Posterior cingulate gyrus (tissue), 11 donors: ENCODE measurements around the gene DHRS2.
A peak's percentile ranks its signal among the peaks of the same experiment; 100 is the strongest.

ENCODE experiments used
- DNase-seq, 10 donors: peaks; one replicate each; pipeline versions ENCODE4 v3.0.0 to v3.0.0-alpha.2; 2020 to 2021; ENCODE audit warnings: mixed read lengths in 3 of 10
- intact Hi-C: fragments of 100-400 bp; cut with DNase I; formaldehyde crosslinking; loops from one replicate; pipeline ENCODE4 v1.15.1; 2023

DHRS2 gene

DNA sequence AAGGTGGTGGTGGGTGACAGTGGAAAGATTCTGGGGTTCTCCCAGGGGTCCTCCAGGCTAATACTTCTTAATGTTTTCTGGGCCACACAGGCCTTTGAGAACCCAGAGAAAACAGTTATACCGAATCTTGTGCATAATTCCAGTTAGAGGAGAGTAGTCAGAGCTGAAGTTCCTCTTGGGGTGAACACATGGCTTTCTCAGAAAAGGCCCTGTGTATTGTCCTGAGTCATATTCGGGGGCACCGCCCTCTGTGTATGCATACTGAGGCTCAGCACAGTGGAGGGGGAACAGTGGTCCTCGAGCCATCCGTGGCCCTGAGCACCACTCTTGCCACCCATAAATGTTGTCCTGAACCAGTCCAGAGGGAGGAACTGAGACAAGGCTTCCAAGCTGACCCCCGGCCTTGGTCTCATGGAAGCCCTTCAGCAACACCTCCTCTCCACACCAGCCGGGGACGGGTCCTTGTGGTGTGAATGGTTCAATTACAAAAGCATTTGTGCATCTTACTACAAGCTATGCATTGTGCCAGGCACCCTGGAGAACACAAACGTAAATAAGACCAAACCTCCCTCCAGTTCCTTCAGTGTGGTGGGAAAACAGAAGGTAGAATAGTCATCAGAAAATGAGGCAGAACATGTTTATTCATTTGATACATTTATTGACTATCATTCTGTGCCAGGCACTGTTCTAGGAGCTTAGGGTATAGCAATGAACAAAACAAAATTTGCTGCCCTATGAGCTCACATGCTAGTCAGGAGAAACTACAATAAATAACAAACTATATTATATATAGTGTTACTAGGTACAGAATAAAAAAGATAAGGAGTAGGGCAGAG lies 9.9 kb downstream of the DHRS2 start:
- no peak for DNase-seq
- intact Hi-C loops = no loop called here

DNA sequence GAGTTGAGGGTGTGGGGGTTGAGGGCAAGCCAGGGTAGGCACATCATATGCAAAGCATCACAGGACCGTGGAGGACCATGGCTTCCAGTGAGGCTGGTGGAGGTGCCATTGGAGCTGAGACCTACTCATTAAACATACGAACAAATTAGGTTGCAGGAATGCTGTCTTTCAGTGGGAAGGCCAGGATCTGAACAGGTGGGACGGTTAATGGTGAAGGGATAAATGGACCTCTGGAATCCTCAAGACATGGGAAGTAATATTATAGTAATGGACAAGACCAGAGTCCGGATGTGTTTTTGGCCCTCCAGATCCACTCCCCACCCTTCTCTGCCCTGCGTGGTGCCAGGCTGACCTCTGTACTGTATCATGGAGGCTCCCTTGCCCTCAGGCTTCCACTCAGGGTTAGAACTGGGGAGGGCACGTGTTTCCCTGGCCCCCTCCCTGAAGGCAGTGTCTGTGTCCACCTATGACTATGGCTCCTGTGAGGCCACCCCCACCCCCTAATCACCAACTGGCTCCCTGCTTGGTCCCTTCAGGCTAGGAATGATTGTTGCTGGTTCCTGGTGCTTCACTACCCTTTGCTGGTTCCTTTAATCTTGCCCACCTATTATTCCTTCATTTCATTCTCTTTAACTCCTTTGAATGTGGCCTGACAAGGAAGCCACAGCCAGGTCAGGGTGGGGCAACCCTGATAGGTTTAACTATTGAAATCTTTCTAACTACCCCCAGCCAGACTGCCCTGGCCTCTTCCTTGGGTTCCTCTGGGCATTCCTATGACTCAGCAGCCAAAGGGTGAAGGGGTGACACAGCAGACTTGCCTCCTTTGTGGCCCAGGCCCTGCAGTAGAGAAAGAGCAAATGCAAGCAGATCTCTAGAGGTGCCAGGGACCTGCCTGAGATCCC lies 10.7 kb downstream of the DHRS2 start:
- intact Hi-C loops = no loop called here
- DNase-seq = no peak

DNA sequence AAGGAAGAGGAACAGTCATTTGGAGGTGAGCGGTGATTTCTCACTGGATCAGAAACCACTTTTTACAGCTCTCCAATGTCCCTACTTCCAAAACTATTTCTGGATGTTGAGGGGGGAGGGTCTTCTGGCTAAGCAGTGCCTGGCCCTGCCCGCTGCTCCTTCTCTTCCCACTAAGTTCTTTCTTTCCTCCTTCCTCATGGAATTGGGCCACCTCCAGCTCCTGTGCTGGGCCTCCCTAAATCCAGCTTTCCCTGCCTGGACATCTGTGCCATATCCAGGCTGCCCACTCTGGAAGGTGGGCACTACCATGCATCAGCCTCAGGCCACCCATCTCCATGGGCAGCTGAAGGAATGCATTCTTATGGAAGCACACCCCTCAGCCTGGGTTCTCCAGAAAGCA lies 11.5 kb downstream of the DHRS2 start:
- no peak for DNase-seq
- intact Hi-C loops = no loop called here

DNA sequence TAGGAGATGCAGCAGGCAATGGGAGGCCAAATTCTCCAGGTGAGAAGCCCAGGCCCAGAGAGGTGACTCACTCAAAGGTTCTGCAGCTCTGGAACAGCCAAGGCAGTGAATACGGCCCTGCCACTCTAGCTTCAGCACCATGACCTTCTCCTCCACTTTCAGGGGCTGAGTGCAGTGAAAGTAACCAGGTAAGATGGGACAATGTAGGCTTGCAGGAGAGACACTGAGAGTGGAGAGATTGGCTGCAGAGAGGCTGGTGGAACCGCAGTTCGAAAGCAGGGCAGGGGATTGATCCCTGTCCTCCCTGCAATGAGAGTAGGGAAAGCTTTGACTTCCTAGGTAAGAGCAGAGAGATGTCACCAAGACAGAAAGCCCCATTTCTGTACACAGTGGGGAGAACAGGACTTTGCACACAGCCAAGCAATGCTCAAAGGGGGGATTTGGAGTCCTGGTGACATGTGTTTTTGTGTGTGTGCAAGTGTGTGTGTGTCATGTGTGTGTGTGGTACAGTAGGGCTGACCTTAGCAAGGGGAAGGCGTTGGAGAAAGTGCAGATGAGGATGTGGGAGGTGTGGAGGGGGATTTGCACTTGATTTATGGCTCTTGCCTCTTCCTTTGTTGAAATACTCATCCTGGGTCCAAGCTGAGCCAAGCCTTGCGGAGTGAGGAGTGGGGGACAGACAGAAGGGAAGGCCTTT lies 12.7 kb downstream of the DHRS2 start:
- no peak for DNase-seq
- intact Hi-C loops = no loop called here

DNA sequence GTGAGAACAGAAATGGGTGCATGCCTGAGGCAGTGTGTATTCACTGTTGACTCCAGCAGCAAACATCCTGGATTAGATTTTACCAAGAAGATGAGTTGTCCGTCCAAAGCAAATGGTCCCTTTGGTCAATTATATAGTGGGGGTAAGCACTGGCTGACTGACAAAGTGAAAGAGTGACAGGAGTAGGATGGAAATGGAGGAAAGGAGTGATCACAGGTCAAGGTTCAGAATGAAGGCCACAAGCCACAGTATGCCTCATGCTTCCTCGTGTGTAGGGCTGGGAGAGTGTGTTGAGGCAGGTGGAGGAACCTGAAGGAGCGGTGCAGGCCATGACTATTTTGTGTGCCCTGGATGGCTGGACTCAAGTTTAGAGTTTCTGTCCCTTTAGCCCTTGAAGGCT lies 14.3 kb downstream of the DHRS2 start:
- no peak for DNase-seq
- intact Hi-C loops = no loop called here

DNA sequence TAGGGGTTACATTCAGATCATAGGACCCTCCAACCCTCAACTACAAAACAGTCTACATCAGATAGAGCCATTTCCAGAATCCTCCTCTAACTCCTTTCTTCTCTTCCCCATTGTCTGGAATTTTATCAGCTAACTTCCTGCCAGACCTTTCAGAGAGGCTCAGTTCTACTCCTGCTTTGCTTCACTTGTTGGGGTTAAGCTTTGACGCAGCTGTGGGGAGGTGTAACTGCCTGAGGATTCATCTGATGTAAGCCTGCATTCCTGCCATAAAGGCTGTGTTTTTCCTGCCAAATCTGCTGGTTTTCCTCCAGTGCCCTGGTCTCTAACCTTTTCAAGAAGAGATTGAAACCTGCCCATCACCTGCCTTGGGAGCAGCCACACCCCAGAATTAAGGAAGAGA lies 16.9 kb downstream of the DHRS2 start:
- no peak for DNase-seq
- intact Hi-C loops = no loop called here

DNA sequence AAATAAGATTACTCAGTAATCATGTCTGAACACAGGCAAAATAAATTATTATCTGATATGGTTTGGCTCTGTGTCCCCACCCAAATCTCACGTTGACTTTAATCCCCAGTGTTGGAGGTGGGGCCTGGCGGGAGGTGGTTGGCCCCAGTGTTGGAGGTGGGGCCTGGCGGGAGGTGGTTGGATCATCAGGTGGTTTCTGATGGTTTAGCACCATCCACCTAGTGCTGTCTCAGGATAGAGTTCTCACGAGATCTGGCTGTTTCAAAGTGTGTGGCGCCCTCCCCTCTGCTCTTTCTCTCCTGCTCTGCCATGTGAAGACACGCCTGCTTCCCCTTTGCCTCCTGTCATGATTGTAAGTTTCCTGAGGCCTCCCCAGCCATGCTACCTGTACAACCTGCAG lies 18.1 kb downstream of the DHRS2 start:
- no peak for DNase-seq
- intact Hi-C loops = no loop called here

DNA sequence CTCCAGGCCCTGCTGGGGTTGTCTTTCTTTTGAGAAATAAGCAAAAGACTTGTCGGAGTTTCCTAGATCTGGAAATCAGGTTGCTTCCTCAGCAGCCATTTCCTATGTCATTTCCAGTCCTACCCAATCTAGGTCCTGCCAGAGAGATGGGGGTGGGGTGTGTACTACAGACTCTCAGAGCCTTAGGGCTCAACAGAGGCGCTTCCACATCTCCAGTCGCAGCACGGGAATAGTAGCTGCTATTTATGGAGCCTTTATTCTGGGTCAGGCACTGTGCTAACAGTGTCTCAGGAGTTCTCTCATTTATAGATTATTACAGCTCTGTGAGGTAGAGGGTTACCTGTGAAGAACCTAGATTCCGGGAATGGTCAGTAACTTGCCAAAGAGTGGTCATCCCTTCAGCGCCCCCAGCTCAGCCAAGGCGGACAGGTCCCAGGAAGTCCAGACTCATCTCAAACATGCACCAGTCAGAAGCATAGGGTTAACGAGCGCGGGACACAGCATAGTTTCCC lies 21.9 kb downstream of the DHRS2 start:
- no peak for DNase-seq
- intact Hi-C loops = no loop called here

DNA sequence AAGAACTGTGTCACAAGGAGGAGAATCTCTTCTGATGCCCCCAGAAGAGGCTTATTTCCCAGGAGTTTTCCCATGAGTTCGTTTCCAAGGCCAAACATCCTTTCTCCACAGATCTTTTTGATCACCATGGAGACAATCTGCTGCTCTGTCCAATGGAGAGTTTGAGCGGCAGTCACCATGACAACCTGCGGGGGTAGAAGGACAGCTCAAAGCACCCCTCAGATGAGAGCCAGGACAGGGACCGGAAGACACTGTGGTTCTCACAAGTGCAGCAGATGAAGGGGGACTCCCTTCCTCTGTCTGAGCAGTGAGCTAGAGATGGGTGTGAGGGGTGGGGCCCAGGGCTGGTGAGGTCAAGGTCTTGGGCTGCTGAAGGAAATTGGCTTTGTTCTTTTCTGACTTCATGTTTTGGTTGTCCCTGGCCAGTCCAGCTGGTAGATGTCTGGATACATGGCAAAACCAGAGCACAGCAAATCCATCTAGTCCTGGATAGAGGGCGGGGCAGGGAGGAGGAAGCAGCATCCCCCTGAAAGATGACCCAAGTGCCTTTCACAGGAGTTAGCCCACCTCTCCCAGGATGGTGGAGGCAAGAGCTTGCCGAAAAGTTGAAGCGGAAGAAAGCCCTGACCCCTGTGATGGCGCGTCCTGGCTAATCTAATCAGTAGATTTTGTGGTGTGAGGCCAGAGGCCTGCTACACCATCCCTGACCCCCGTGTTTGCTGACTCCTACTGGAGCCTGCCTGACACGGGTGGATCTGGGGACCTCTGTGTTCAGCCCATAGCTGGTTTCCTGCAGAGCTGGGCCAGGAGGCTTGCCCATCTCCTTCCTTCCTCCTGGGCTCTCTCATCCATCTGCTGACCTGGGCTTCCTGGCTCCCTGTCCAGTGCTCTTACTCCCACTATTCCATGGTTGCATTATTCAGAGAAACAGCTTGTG lies 24.4 kb downstream of the DHRS2 start:
- peak in 9 of 10 donors; percentile 27 to 92 (median 61) for DNase-seq
- intact Hi-C loops = no loop called here

DNA sequence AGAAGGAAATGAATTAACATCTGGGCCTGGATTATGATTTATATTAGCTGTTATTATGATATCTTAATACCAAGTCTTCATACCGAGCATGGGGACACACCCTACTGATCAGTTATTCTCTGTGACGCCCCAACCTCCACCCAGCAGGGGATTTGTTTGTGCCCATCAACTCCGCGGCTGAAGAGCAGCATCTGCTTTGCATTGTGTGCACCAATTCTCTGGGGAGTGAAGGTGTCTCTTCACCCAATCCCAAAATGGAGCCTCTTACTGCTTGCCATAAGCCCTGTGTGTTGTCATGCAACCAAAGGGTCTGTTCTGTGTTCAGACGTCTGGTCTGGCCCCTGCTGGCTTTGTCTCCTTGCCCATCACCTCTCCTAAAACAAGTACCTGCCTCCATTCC lies 25.4 kb downstream of the DHRS2 start:
- intact Hi-C loops = no loop called here
- no peak for DNase-seq

DNA sequence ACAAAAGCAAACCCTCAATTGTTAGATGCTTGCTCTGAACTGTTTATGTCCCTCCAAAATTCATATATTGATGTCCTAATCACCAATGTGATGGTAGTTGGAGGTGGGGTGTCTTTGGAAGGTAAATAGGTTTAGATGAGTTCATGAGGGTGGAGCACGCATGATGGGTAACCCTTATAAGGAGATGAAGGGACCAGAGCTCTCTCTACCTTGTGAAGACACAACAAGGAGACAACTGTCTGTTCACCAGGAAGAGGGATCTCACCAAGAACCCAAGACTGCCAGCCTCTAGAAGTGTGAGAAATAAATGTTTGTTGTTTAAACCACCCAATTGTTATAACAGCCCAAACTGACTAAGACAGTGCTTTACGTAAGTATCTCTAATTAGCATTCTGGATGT lies 27.0 kb downstream of the DHRS2 start:
- intact Hi-C loops = no loop called here
- DNase-seq = no peak

DNA sequence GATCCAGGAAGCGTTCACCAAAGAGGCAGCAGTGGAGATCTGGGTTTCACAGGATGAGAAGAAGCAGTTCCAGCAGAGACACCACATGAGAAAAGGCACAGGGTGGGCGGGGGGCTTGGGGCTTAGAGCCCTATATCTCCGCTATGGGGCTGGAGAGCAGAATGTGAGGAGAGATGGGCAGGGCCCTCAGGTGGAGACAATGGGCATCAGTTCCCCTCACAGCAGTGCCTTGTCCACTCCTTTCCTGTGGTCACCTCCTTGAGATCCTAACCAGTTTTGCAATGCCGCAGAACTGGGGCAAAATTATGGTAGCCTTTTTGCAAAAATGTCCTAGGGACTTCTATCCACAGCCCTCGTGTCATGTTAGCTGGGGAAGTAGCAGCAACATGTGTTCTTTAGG lies 27.5 kb downstream of the DHRS2 start:
- DNase-seq = no peak
- intact Hi-C loops = no loop called here

DNA sequence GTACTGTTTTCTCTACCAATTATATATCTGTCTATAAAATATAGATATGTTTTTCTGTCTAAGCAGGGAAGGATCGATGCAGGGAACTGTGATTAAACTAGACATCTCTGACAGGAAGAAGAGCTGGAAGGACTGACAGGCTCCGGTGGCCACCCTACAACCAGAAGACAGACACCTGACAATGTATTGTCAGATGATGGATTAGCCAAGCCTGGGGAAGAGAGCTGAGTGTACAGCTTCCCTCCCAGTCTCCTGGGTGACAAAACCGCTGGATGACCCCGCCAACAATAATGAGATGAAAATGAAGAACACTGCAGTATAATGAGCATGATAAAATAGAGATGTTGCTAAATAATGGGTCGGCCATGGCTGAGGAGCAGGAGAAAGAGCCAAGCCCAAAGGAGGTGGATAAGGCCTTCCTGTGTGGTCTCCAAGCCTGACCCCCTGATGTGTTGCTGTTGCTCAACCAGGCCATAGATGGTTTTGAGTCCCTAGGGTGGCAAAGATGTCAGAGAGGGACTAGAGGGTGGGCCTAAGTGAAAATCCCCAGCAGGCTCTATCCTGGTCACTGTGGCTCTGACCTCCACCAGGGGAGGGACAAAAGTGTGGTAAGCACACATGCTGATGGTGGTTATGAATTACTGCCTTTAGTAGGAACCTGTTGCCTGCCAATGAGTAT lies 28.2 kb downstream of the DHRS2 start:
- DNase-seq = no peak
- intact Hi-C loops = no loop called here

DNA sequence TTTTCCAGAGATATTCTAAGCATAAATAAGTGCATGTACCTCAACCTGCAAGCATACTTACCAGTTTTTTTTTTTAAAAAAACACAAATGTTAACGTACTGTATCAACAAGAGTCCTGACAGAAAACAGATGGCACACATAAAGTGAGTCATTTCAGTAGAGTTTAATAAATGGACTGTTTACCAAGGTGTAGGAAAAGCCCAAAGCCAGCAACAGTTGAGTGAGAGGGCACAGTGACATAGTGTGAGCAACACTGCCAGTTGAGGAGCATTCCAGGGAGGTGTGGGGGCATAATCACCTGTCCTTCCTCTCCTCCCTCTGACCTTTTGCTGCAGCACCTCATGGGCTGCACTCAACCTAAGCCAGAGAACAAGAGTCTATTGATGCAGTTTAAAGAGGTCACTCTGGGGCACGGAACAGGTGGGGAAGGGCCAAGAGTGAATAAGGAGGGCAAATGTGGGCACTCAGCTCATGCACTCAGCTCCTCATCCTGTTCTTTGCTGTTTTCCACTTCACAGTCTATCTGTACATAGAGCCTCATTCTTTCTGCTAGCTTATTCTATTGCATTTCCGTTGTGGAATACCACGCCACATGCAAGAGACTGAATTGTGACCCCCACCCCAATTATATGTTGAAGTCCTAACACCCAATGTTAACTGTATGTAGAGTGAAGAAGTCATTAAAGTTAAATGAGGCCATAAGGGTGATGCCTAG lies 29.3 kb downstream of the DHRS2 start:
- DNase-seq = no peak
- intact Hi-C loops = no loop called here

DNA sequence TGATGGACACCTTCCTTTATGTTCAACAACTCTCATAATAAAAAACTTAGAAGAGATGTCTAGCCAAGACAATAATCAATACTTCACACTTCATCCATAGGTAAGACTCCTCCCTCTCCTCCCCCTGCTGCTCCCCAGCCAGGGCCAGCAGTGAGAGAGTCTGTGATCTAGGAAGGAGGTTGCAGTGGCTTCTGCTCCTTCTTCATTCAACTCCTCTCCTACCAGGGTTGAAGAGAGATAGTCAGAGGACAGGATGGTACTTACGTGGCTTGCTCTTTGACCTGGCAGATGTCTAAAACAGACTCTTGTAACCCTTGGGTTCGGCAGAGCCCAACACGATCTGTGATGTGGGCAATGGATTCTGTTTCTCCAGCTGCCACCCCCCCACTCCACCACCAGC lies 31.0 kb downstream of the DHRS2 start:
- DNase-seq = no peak
- intact Hi-C loops = no loop called here

DNA sequence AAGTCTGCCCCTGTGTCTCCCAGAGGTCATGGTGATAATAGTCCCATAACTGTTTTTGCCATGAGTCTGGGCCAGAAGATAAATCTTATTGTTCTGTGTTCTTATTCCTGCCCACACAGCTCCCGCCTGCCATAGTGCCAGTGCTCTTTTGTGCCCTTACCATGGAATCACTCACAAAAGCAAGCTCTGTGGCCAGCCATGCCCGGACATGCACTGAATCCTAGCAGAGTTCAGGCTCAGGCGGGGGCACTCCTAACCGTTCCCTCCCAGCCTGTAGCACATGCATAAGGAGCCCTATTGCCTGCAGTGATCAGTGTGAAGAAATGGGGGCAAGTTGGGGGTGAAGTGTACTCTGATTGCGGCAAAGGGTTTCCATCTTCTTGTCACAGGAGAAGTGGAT lies 33.3 kb downstream of the DHRS2 start:
- intact Hi-C loops = no loop called here
- peak in 1 of 10 donors; percentile 34 for DNase-seq

DNA sequence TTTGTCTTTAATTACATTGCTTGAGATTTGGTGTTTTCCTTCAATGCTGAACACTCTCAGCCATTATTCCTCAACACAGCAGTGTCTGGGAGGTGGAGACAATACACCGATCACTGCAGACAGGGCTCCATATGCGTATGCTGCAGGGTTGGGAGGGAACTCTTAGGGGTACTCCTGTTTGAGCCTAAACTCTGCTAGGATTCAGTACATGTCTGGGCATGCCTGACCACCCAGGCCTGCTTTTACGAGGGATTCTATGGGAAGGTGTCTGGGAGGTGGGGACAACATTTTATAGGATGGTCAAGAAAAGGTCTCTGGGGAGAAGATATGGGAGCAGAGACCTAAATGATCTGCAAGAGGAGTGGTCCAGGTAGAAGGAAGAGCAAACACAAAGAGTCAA lies 34.3 kb downstream of the DHRS2 start:
- intact Hi-C loops = no loop called here
- peak in 1 of 10 donors; percentile 16 for DNase-seq

DNA sequence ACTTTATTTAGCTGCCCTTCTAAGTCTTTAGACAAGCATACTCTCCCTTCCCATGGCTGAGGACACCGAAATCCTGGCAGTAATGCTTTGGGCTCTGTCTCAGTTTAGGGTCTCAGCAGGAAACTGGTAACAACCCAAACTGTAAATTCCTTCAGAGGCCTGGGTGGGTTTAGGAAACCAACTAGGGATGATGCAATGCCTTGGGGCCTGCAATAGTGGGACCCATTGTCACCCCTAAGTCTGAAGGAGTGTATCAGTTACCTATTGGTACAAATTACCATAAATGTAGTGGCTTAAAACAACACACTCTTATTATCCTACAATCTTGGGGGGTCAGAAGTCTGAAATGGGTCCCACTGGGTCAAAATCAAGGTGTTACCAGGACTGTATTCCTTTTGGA lies 36.0 kb downstream of the DHRS2 start:
- intact Hi-C loops = no loop called here
- DNase-seq = no peak

DNA sequence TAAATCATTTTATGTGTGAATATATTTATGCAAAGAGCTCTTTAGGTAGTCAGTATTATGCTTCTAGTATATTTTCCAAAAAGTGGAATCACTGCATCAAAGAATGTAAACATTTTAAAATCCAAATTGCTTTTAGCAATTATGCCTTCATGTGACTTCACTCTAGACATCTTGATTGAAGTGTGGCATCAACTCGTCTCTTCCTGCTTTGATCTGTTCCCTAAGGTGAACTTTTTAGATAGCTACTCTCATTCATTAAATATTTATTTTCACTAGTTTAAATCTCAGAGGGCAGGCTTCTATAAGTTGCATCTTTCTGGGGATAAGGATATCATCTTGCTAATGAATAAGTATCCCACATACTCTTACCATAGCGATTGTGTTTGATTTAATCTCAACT lies 39.2 kb downstream of the DHRS2 start:
- intact Hi-C loops = no loop called here
- no peak for DNase-seq
